OCI-M1 (cell line): ENCODE data around the gene MRM2.

Experiments
- DNase-seq: peaks from one replicate; lab custom pipeline; 2025; lab: John Stamatoyannopoulos, UW

The MRM2 gene

DNA sequence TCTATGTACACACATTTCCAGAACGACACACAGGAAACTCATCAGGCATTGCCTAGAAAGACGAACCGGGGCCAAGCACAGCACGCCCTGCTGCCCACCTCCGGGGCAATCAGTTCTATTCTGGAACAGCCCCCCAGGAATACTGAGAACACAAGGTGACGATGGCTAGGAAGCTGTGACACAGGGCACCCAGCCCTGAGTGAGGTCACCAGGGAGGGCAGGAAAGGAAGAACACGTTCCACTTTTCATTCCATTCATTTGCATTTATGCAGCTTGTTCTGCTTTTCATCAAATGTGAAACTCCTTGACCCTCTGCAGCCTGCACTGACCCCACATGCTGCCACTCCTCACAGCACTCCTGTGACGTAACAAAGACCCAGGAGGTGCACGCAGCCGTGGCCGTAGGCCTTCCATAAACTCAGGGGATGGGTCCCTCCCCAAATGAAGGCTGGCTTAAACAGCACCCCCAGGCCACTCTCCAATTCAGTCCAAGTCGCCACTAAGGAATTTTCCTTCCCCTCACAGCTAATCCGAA is 38.2 kb downstream of the MRM2 start:
- no peak for DNase-seq

DNA sequence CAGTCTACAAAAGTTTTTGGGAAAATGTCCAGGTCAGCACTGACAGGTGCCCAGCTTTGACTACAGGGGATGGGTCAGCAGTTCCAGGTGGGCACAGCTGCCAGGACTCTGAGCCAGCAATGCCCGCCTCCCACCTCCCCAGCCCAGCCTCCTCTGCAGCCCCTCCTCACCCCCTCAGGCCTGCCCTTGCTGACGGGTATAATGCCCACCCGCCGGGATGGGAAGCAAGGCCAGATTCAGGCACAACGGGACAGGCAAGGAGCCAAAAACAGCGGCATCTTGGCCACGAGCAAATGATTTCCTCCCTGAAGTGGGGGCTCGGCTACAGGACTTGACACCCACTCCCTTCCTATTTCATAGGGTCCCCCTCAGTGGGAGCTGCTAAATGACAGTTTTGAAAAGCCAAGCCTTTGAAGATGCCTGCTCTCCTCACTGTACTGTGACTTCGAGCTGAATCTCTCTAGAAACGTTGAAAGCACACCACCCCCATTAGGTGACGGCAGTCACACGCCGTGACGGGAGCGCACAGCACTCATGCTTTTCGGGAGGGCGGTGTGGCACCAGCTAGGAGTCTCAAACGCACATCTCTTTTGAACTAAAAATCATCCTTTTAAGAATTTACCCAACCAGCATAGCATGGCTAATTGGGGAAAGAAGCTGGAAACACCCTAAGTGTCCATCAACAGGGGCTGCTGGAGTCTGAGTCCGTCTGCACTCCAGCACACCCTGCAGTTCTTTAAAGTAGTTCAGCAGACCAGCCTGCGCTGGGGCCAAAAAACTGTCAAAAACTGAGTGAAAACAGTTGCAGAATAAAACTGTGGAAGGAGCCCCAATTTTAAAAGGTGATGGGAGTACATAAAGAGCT is 38.9 kb downstream of the MRM2 start:
- DNase-seq, result no peak

DNA sequence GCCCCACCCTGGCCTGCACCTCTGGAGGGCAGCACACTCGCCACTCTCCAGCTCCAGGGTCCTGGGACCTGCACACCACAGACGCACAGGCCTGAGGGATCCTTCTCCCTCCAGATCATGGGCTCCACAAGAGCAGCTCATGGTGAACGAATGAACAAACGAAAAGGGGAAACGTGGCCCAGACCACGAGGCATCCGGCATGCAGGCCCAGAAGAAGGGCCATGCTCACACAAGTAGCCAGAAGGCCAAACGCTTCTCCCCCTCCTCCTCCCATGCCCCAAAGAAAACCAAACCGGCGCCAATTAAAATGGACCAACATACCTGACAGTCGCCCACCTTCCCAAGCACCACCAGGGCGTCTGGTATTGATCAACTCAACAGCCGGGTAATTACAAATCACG is 39.6 kb downstream of the MRM2 start:
- no peak for DNase-seq

DNA sequence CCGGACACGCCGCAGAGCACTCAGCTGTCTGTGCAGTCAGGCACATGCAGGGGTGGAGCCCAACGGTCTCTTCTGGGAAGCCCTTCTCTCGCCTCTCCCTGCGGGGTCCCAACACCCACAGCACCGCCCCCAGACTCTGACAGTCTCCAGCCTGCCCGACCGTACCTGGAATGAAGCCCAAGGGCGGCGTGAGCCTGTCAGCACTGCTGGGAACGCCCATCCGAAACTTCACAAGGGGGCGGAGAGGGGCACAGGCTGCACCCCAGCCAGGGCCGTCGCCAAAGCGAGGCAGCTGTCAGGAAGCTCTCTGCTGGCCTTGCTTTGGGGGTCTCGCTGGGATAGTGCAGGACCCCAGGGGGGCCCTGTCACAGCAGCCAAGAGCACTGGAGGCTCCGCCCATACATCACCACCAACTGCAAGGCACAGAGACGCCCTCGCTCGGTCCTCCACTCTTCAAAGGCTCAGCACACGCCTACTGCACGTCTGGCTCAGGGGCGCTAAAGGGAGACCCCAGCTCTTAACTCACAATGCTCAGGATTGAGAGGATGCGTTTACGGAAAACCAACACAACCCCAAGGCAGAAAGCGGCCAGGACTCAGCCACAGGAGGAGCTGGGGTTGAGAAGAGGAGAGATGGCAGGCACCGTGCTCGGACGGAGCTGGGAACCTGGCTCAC is 40.2 kb downstream of the MRM2 start:
- DNase-seq, result no peak

DNA sequence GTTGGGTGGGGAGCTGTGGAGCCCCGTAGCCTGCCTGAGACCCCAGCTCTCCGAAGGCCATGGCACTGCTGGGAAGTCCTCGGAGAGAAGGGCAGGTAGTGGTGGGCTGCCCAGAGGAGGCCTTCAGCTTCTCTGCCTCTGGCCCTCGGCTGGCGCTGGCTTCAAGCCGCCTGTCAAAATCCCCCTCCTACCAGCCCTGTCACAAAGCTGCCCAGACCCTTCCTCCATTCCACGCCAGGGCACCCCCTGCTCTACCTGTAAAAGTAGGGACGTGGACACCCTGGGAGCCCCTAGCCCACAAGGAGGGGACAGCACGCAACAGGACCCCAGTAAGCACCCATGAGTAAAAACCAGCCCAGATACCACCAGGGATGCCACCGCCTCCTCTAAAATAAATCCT is 40.9 kb downstream of the MRM2 start:
- no peak for DNase-seq

DNA sequence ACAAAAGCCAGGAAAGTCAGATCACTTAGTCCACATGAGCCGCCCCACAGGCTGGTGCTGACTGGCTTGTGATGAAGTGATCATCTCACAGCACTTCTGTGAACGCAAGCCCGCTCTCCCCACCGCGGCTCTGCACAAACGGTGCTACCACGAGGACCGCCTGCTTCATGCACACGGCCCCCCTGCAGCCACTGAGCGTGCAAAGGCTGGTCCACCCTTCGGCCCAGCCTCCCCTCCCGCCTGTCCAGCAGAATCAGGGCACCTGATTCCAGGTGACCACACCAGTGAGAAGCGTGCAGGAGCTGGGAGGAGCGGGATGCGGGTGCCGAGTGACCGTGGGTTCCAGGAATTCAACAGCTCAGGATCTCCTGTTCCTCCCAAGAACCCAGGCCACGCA is 41.4 kb downstream of the MRM2 start:
- DNase-seq, result no peak

DNA sequence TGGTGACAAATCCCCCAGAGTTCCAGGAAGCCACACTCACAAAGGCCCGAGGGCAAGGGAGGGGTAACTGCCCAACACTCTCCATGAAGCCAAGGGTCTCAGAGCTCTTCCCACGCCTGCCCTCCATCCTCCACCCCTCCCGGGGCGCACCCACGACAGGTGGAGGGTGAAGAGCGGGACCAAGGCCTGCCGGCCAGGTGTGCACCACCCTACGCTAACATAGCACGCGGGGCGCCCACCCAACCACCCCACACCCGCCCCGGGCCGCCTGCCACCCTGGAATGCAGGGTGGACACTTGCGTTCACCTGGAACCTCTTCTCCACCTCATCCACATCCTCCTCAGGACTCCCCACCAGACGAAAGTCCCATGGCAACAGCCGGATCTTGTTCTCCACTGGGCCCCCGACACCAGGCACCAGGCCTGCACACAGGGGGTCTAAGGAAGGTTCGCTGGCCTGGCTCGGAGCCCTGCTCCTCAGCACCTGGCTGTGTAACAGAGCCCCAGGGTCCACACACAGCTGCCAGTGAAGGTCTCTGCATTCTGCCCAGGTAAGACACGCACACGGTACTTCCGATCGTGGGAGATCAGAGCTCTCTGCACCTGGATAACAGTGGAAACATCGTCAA is 41.9 kb downstream of the MRM2 start:
- DNase-seq, result no peak

DNA sequence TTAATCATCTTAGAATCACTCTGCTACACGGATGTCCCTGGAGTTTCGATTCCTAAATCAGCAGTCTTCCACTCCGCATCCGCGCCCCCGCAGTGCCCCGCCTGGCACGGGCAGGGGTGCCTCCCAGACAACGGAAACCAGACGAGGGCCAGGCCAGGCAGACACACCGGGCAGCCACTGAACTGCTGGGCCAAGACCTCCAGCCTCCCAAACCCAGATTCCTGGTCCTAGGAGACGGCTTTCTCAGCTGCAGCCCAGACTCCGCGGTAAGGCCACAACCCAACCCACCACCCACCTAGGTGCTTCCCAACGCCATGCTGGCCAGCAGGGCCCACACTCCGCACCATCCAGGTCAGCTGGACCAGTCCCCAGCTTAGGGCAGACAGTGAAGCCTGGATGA is 42.5 kb downstream of the MRM2 start:
- no peak for DNase-seq

DNA sequence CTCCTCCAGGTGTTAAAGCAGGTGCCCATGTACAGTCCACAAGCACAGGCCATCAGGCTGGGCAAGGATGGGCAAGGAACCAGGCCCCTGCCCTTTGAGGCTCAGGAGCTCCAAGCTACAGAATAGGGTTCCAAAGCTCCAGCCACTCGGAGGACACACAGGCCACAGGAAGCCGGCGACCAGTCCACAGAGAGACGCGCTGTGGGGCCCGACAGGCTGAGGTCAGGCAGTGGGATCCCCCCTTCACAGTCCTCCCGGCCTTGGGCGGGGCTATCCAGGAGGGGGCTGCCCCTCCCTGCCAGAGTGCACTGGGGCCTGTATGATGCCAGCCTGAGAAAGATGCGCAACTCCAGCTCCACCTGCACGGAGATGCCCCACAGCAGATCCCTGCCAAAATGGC is 43.2 kb downstream of the MRM2 start:
- no peak for DNase-seq

DNA sequence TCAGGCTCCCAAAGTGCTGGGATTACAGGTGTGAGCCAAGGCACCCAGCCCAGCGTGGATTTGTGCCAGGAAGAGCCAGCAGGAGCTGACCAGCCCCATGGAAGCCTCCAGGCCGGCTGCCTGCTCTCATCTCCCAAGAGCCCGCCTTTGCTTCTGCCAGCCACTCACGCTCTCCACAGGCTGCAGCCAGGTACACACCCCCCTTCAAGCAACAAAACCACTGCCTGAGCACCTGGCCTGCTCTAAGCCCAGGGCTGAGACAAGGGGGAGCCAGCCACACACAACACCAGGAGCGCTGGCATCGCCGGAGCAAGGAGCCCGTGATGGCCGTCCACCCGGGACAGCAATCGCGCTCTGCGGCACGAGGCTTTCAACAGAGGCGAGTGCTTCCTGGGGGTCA is 43.8 kb downstream of the MRM2 start:
- DNase-seq, result no peak

DNA sequence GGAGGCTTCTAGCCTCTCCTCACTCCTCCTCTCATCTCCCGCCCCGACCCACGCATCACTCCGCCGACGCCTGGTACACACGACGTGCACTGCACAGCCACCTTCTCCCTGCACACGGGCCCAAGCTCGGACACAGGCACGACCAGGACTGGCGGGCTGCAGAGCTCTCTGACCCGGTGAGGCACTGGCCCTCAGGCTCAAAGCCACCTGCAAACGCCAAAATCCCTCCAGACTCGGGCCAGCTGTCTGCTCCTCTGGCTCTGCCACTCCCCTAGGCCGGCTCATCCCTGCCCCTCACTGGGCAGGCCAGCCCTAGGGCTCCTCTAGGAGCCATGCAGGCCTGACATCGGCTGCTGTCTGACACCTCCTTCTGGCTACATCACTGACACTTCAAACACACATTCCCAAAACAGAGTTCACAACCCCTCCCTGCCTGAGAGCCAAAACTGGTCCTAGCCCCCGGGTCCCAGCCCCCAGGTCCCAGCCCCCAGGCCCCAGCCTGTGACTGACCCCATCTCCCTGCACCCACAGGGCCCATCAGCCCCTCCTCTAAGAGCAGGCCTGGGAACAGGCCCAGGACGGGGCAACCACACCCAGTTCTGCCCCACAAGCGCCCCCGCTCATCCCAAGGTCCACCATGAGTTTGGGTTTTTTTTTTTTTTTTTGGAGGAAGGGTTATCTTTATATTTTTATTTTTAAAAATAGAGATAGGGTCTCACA is 44.4 kb downstream of the MRM2 start:
- DNase-seq, result no peak

DNA sequence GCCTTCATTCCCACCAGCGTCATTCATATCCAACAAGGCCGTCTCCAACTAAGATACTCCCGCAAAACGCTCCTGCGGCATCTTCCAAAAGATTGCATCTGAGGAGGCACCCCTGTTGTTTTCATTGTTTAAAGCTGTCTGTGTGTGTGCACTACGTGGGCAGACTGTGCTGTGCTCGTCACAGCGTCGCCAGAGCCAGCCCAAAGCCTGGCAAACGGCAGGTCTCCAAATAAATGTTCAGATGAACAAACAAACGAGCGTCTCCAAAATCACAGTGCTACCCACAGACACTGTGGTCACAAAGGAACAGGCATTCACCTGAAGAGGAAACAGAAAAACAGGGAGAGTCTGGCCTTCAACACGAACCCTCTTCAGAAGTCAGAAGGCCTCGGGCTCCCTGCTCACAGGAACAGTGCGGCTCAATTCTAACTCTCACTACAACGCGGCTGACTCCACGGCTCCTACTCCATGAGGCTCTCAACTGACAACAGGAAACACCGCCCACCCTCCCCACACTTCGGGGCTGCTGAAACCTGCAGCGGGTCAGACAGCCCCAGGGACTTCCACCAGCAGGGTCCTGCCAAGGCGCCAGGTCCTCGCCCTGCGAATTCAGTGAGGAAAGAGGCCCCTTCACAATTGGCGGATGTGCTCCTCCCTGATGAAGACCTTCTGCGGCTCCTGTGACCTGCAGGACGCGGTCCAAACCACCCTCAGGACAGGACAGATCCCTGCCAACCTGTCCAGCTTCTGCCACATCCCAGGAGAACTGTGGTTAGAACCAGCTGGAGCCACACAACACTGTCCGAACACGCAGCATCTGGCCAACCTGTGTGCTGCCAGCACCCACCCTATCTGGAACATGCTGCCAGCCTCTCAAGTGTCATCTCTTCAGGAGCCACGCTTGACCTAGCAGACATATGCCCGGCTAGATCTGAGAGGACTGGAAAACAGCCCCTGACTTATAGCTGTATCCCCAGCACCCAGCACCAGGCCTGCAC is 45.3 kb downstream of the MRM2 start:
- DNase-seq, result no peak

DNA sequence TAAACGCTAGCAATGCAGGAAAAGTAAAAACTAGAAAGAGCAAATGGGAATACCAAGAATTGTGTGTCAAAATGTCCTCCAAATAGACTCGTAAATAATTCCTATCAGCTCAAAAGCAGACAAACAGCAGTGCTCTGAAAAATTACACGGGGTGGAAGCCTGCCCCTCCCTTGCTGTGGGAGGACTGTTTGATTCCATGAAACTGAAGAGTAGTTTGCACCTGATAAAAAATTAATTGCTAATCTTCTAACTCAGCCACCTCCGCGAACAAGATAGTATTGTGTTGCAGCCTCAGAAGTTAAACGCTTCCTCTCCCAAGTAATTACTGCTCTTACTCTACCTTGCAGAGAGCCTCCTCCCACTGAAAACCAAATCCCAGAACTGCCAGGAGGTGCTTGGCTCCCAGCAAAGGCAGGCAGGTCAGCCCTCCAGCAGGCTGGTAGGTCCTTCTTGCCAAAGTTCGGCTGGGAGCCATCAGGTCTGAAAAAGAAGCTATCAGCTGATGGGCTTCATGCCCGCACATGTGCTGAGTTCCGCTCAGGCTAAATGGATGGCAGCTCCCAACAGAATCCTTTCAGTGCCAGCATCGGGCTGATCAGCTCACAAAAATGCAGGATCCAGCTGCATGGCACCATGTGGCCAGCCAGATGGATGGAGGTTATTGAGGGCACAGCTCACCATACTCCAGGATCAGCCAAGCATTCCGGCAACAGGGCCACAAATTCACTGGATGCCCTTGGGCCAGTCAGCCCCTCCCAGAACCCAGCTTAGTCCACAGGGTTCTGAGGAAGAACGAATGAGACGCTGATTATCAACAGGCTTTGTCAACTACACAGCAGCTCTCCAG is 46.4 kb downstream of the MRM2 start:
- DNase-seq, result no peak

DNA sequence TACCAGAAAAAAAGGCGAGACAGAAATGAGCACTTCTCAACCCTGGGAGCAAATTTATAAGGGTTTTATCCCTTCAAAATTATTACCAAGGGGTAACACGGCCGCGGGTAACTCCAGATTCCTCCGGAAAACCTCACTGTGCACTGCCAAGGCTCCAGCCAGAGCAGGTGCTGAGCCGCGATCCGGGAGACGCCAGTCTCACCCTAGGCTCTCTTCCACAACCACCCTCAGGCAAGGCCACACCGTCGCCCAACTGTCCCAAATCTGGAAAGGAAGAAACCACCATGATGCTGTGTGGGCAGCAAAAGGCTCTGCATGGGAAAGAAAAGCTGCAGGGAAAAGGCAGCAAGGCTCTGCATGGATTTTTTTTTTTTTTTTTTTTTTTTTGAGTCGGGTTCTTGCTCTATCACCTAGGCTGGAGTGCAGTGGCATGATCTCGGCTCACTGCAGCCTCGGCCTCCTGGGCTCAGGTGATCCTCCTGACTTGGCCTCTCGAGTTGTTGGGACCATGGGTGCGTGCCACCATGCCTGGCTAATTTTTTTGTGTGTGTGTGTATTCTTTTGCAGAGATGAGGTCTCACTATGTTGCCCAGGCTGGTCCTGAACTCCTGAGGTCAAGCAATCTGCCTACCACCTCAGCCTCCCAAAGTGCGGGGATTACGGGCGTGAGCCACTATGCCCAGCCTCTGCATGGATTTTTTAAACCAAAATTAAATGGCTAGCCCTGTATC is 48.3 kb downstream of the MRM2 start:
- no peak for DNase-seq

DNA sequence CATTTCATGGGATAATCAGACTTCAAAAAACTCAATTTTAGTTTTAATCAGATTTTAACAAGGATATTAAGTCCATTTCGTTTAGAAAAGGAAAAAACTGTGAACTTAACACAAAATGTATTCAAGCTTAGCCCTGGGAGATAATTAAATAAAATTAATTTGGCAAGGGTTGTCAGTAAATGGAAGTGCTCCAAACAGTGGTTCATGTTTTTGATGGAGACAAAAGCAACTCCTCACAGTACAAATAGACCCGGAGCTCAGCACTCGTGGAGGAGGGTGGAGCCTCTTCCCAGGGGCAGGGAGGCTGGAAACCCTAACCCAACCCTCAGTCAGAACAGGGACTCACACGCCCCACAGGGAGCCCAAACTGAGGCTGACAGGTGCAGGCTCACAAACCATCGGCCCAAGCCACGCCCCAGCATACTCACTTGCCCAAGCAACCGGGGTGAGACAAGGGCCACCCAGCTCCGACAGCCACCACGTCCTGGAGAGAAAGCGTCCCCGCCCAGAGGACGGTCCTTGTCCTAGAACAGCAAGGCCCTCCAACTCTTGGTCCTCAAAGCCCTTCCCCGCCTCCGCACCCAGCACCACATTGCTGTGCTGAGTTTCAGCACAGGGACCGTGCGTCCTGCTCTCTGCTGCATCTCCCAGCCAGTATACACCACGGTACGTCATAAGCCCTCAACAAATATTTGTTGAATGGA is 49.0 kb downstream of the MRM2 start:
- DNase-seq, result no peak

DNA sequence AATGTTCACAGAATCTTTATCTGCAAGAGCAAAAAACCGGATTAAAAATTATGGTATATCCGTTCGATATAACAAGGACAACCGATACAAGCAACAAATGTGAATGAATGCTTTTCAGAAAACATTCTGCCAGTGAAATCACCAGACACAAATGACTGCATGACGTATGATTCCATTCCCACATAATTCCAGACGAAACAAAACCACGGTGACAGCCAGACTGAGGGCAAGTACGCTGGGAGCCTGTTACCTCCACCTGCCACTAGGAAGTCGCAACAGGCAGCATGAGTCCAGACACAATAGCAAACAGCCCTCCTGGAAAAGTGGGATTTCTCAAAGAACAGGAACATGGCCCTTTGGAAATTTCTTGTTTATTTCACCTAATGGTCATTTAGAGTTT is 51.0 kb downstream of the MRM2 start:
- no peak for DNase-seq

DNA sequence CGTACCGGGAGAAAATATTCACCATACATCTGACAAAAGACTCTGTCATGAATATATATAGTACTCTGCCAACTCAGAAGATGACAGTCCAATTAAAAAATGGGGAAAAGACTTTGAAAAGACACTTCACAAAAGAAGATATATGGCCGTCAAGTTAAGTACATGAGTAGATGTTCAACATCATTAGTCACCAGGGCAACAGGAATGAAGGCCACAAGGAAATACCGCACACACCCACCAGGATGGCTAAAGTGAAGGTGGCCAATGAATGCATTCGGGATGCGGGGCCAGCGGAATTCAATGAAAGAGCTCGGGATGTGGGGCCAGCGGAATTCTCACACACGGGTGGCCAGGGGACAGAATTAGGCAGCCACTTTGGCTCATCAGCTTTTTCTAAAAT is 51.5 kb downstream of the MRM2 start:
- DNase-seq, result no peak

DNA sequence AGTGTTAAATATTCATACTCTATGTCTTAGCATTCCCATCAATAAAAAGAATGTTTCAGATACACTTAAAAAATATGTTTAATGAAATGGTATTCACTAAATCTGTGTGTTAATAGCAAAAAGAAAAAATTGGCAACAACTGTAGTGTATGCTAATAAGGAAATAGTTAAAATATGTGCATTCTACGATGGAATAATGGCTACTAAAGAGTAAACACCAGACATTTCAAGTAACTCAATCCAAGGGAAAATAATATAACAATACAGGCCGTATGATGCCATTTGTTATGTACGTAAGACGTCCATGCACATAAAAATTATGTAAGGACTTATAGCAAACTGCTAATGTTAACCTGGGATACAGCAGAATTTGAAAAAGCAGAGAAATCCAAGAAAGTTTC is 55.8 kb downstream of the MRM2 start:
- no peak for DNase-seq

DNA sequence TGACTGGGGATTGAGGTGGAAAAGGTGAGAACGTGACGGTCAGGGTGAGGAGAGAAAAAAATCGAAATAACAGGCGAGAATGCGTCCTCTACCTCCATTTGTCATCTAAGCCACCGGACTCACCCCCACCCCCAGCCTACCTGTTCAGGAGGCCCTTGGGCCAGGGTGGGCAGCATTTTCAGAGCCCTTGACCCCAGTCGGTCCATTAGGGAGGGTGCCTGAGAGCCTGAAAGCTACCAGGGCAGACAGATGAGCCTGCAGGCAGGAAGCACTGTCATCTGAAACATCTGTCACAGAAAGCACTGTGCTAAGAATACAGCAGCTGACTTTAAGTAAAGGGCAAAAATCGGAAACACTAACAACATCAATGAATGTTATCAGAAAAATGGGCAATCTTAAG is 56.3 kb downstream of the MRM2 start:
- no peak for DNase-seq
